ENCODE data around the gene ACBD6. TPM values are rescaled to one million over a fixed set of nuclear protein-coding genes. Genes with fewer than 3 reads are reported as not detected.

ACBD6 gene
- total and polyA plus RNA-seq, 2 experiments from 2014 or later = 36.3 to 45.8 TPM

GRCh38 chr1:180382326-180383115, 119.9 kb downstream of the ACBD6 start:
- H3K4me3 ChIP-seq = no peak overlapping the region
- H3K79me2 ChIP-seq = peaks cover 60% of the 10 kb centered on the region
- H3K9me3 ChIP-seq (ENCODE audit: low read depth) = peaks cover 37% of the 10 kb centered on the region
- H3K4me1 ChIP-seq (ENCODE audit: insufficient read depth) = no peaks in the 10 kb centered on the region
- H3K27me3 ChIP-seq = no peaks in the 10 kb centered on the region
- no peak for TF ChIP-seq EZH2phosphoT487 (IDR thresholded peaks at IDR 0.05; ENCODE audit: low read depth, severe bottlenecking, unreplicated experiment)
- TF ChIP-seq CTCF (IDR thresholded peaks at IDR 0.05; ENCODE audit: poor library complexity) = no peak
- no peaks in the 10 kb centered on the region for H3K9me2 ChIP-seq (replicated peaks; ENCODE audit: insufficient read depth)
- no peaks in the 10 kb centered on the region for H4K20me1 ChIP-seq (ENCODE audit: insufficient read depth, poor library complexity, severe bottlenecking)
- H3K27ac ChIP-seq = no peak overlapping the region
- no peaks in the 10 kb centered on the region for H3K36me3 ChIP-seq (replicated peaks; ENCODE audit: insufficient read depth, low read depth)
- 95% methylated on average over 5 of the region's 5 CpGs for WGBS (ENCODE audit: low lambda C conversion rate, missing lambda C conversion rate)
- no peak for DNase-seq (ENCODE audit: low spot score)
- H2AFZ ChIP-seq = no peak overlapping the region
- no peak overlapping the region for H3K4me2 ChIP-seq

- TF ChIP-seq EZH2phosphoT487 (IDR thresholded peaks at IDR 0.05; ENCODE audit: low read depth, severe bottlenecking, unreplicated experiment) = no peak
- TF ChIP-seq EZH2 (IDR thresholded peaks at IDR 0.05; ENCODE audit: borderline replicate concordance) = no peak
- no peak for TF ChIP-seq CTCF (IDR thresholded peaks at IDR 0.05; ENCODE audit: poor library complexity)
- H3K27ac ChIP-seq = no peak overlapping the region
- no peaks in the 10 kb centered on the region for H3K9me2 ChIP-seq (replicated peaks; ENCODE audit: insufficient read depth)
- no peaks in the 10 kb centered on the region for H3K4me1 ChIP-seq (ENCODE audit: insufficient read depth)
- H3K36me3 ChIP-seq (replicated peaks; ENCODE audit: insufficient read depth, low read depth) = no peaks in the 10 kb centered on the region
- peaks cover 37% of the 10 kb centered on the region for H3K9me3 ChIP-seq (ENCODE audit: low read depth)
- H3K79me2 ChIP-seq = peaks cover 54% of the 10 kb centered on the region
- no peaks in the 10 kb centered on the region for H4K20me1 ChIP-seq (ENCODE audit: insufficient read depth, poor library complexity, severe bottlenecking)
- no peak overlapping the region for H3K4me2 ChIP-seq
- H3K4me3 ChIP-seq = no peak overlapping the region
- 92% methylated on average over 4 of the region's 4 CpGs for WGBS (ENCODE audit: low lambda C conversion rate, missing lambda C conversion rate)
- H2AFZ ChIP-seq = no peak overlapping the region
- DNase-seq (ENCODE audit: low spot score) = no peak
- no peaks in the 10 kb centered on the region for H3K27me3 ChIP-seq
Observed at GRCh38 chr1:180381184-180381580, 121.2 kb downstream of the ACBD6 start.

GRCh38 chr1:180380259-180381183, 121.9 kb downstream of the ACBD6 start:
- H2AFZ ChIP-seq = no peak overlapping the region
- no peaks in the 10 kb centered on the region for H3K27me3 ChIP-seq
- no peaks in the 10 kb centered on the region for H3K9me2 ChIP-seq (replicated peaks; ENCODE audit: insufficient read depth)
- no peak overlapping the region for H3K4me2 ChIP-seq
- peaks cover 52% of the 10 kb centered on the region for H3K79me2 ChIP-seq
- no peaks in the 10 kb centered on the region for H3K36me3 ChIP-seq (replicated peaks; ENCODE audit: insufficient read depth, low read depth)
- H3K4me1 ChIP-seq (ENCODE audit: insufficient read depth) = no peaks in the 10 kb centered on the region
- 92% methylated on average over 3 of the region's 3 CpGs for WGBS (ENCODE audit: low lambda C conversion rate, missing lambda C conversion rate)
- no peak overlapping the region for H3K4me3 ChIP-seq
- H4K20me1 ChIP-seq (ENCODE audit: insufficient read depth, poor library complexity, severe bottlenecking) = no peaks in the 10 kb centered on the region
- no peak overlapping the region for H3K27ac ChIP-seq
- TF ChIP-seq EZH2phosphoT487 (IDR thresholded peaks at IDR 0.05; ENCODE audit: low read depth, severe bottlenecking, unreplicated experiment) (no peak), EZH2 (IDR thresholded peaks at IDR 0.05; ENCODE audit: borderline replicate concordance) (no peak), CTCF (IDR thresholded peaks at IDR 0.05; ENCODE audit: poor library complexity) (no peak)
- H3K9me3 ChIP-seq (ENCODE audit: low read depth) = peaks cover 34% of the 10 kb centered on the region
- no peak for DNase-seq (ENCODE audit: low spot score)

Data from hepatocyte (in vitro differentiated cells).